K562 (cell line): Measurements from ENCODE around the gene PPARG.

Experiments
- CTCF ChIP-seq, 3 experiments: IDR thresholded peaks in 2 of 3; conservative IDR thresholded peaks in 1 of 3; 2 replicates each; pipeline ENCODE4 v1.5.1; 2011 to 2012; ENCODE audit warnings: low read length in 3 of 3, mild to moderate bottlenecking in 3 of 3, control low read depth in 2 of 3, improper control_type of control experiment in 1 of 3, inconsistent platforms in 1 of 3, low read depth in 1 of 3, mixed read lengths in 1 of 3, moderate library complexity in 1 of 3; ENCODE audit not compliant: insufficient read depth in 2 of 3
- TEAD1 ChIP-seq, 2 experiments: fragments of 450-650 bp in 1 of 2; sonication (generic) in 1 of 2; formaldehyde crosslinking; IDR thresholded peaks; 2 replicates each; pipeline versions ENCODE4 v1.4.0 to v1.8.0; 2020 to 2022; ENCODE audit warnings: mild to moderate bottlenecking in 2 of 2, missing genetic modification reagents in 1 of 2
- ZNF134 ChIP-seq: fragments of 250-450 bp; sonication (Bioruptor Pico); conservative IDR thresholded peaks from 2 replicates; pipeline ENCODE4 v1.4.0; 2020
- ZNF316 ChIP-seq: fragments of 450-650 bp; IDR thresholded peaks from 2 replicates; pipeline ENCODE4 v1.6.1; 2016

GRCh38 chr3:12423918-12424630 is 135.2 kb downstream of the PPARG start:
- TF ChIP-seq ZNF316, result 0 out of 2 replicates have a peak, but pooled peaks have one; percentile 8
- TF ChIP-seq TEAD1 (CRISPR knock-in tag; IDR thresholded peaks at IDR 0.05), result no peak
- no peak for TF ChIP-seq CTCF (IDR thresholded peaks at IDR 0.05 in 2 of 3, conservative IDR thresholded peaks at IDR 0.05 in 1 of 3; ENCODE audit: insufficient read depth in 2 of 3, low read depth in 1 of 3, low read length in 3 of 3)
- no peak for TF ChIP-seq ZNF134 (CRISPR knock-in tag)
